Nephron (organoid): Measurements from ENCODE around the gene CDK15.
A peak's percentile ranks its signal among the peaks of the same experiment; 100 is the strongest.
"Not testable (repeated sequence)": the region's sequence is repeated elsewhere in the genome, so short reads cannot be mapped to it uniquely, and the experiment has no call there.

Source experiments
- H3K27ac Mint-ChIP-seq, 3 experiments: 2 replicates each; pipeline ENCODE4 v1.8.0; 2020; ENCODE audit warnings: mixed read lengths in 3 of 3, mild to moderate bottlenecking in 2 of 3, moderate library complexity in 1 of 3
- H3K27me3 Mint-ChIP-seq: 2 replicates; pipeline ENCODE4 v1.8.0; 2021; ENCODE audit warnings: low read depth, mild to moderate bottlenecking, moderate library complexity, mixed read lengths
- H3K36me3 Mint-ChIP-seq: 2 replicates; pipeline ENCODE4 v1.8.0; 2020; ENCODE audit warnings: low read depth, mixed read lengths
- H3K4me1 Mint-ChIP-seq: 2 replicates; pipeline ENCODE4 v1.8.0; 2020; ENCODE audit warnings: mixed read lengths
- H3K4me3 Mint-ChIP-seq, 3 experiments: 2 replicates each; pipeline ENCODE4 v1.8.0; 2020; ENCODE audit warnings: mild to moderate bottlenecking in 3 of 3, mixed read lengths in 3 of 3, moderate library complexity in 2 of 3
- H3K9me3 Mint-ChIP-seq: 2 replicates; pipeline ENCODE4 v1.8.0; 2020; ENCODE audit warnings: mixed read lengths
- CTCF ChIP-seq, 3 experiments: fragments of 200-600 bp; sonication (generic); IDR thresholded peaks; one replicate each; pipeline ENCODE4 v1.5.0; 2021; ENCODE audit warnings: antibody characterized with exemption in 3 of 3; ENCODE audit not compliant: unreplicated experiment in 3 of 3

CDK15 gene

GRCh38 chr2:201806442-201807170 lies at the start of gene CDK15:
Gene CDK15 (plus strand): TSS chr2:201806537. CDS start chr2:201806665, 128 bp downstream.
- Mint-ChIP-seq H3K9me3 (peaks cover 3% of the 10 kb centered on the region), H3K27ac (peak within 1 kb of the TSS; percentile 93 to 96 (median 95)), H3K36me3 (no peaks in the 10 kb centered on the region), H3K4me1 (peaks cover 54% of the 10 kb centered on the region), H3K27me3 (no peaks in the 10 kb centered on the region), H3K4me3 (peak within 1 kb of the TSS; percentile 56 to 62 (median 61))
- no peak for TF ChIP-seq CTCF (IDR thresholded peaks at IDR 0.05; ENCODE audit: unreplicated experiment in 3 of 3)

GRCh38 chr2:201758234-201758633 lies 48.1 kb upstream of the CDK15 start:
- Mint-ChIP-seq H3K27ac (peak overlapping the region; percentile 52 to 93 (median 89)), H3K4me1 (no peaks in the 10 kb centered on the region), H3K27me3 (no peaks in the 10 kb centered on the region), H3K36me3 (peaks cover 46% of the 10 kb centered on the region), H3K9me3 (no peaks in the 10 kb centered on the region), H3K4me3 (peak overlapping the region in 1 of 3 experiments; percentile 41)
- no peak for TF ChIP-seq CTCF (IDR thresholded peaks at IDR 0.05; ENCODE audit: unreplicated experiment in 3 of 3)

GRCh38 chr2:201758873-201759272 lies 47.5 kb upstream of the CDK15 start:
- no peak overlapping the region for H3K4me3 Mint-ChIP-seq
- TF ChIP-seq CTCF (IDR thresholded peaks at IDR 0.05; ENCODE audit: unreplicated experiment in 3 of 3): no peak
- no peaks in the 10 kb centered on the region for H3K4me1 Mint-ChIP-seq
- peak overlapping the region in 1 of 3 experiments; percentile 93 for H3K27ac Mint-ChIP-seq
- no peaks in the 10 kb centered on the region for H3K27me3 Mint-ChIP-seq
- H3K36me3 Mint-ChIP-seq: peaks cover 45% of the 10 kb centered on the region
- H3K9me3 Mint-ChIP-seq: no peaks in the 10 kb centered on the region

- Mint-ChIP-seq H3K4me1 (no peaks in the 10 kb centered on the region), H3K27ac (no peak overlapping the region), H3K27me3 (no peaks in the 10 kb centered on the region), H3K4me3 (no peak overlapping the region), H3K9me3 (no peaks in the 10 kb centered on the region), H3K36me3 (peaks cover 44% of the 10 kb centered on the region)
- TF ChIP-seq CTCF (IDR thresholded peaks at IDR 0.05; ENCODE audit: unreplicated experiment in 3 of 3): no peak
Observed at GRCh38 chr2:201759567-201759966, 46.8 kb upstream of the CDK15 start.

GRCh38 chr2:201761101-201761500 lies 45.2 kb upstream of the CDK15 start:
- TF ChIP-seq CTCF (IDR thresholded peaks at IDR 0.05; ENCODE audit: unreplicated experiment in 3 of 3): no peak
- Mint-ChIP-seq H3K9me3 (no peaks in the 10 kb centered on the region), H3K4me1 (no peaks in the 10 kb centered on the region), H3K27ac (no peak overlapping the region), H3K4me3 (no peak overlapping the region), H3K36me3 (peaks cover 43% of the 10 kb centered on the region), H3K27me3 (no peaks in the 10 kb centered on the region)

- not testable (repeated sequence) for H3K9me3 Mint-ChIP-seq, H3K27ac Mint-ChIP-seq, H3K4me1 Mint-ChIP-seq, H3K4me3 Mint-ChIP-seq, H3K27me3 Mint-ChIP-seq
- peaks cover 39% of the 10 kb centered on the region for H3K36me3 Mint-ChIP-seq
Observed at GRCh38 chr2:201764469-201764868, 41.9 kb upstream of the CDK15 start.
